Stimulated activated CD8-positive, alpha-beta memory T cell treated with anti-CD3 and anti-CD28 coated beads, Interleukin-12 subunit alpha, Interleukin-12 subunit beta, amount 100 ng/mL, for 24 hours (primary cell): ENCODE results near the gene PRR22.
A peak's percentile ranks its signal among the peaks of the same experiment; 100 is the strongest.

Experiments
- DNase-seq: peaks from one replicate; pipeline ENCODE4 v3.0.0-alpha.2; 2020; ENCODE audit errors: extremely low read depth

PRR22 gene

GRCh38 chr19:5784581-5785147 is at the start of gene PRR22:
TSS of gene PRR22 (minus strand) at chr19:5784746. CDS start at chr19:5784660, 86 bp downstream.
- DNase-seq, result no peak

- no peak for DNase-seq
Measured at GRCh38 chr19:5832527-5833216, 48.1 kb upstream of the PRR22 start.

GRCh38 chr19:5832061-5832460 is 47.5 kb upstream of the PRR22 start:
- no peak for DNase-seq

GRCh38 chr19:5831159-5831558 is 46.6 kb upstream of the PRR22 start:
- no peak for DNase-seq

- DNase-seq, result no peak
Measured at GRCh38 chr19:5829567-5830310, 45.2 kb upstream of the PRR22 start.

- no peak for DNase-seq
Measured at GRCh38 chr19:5828661-5829566, 44.4 kb upstream of the PRR22 start.

GRCh38 chr19:5827891-5828660 is 43.5 kb upstream of the PRR22 start:
- DNase-seq, result peak; percentile 84

GRCh38 chr19:5827342-5827890 is 42.9 kb upstream of the PRR22 start:
- DNase-seq, result no peak

GRCh38 chr19:5826531-5827341 is 42.2 kb upstream of the PRR22 start:
- DNase-seq, result no peak

GRCh38 chr19:5825178-5825577 is 40.6 kb upstream of the PRR22 start:
- DNase-seq, result no peak

GRCh38 chr19:5824751-5825150 is 40.2 kb upstream of the PRR22 start:
- no peak for DNase-seq

GRCh38 chr19:5823579-5824281 is 39.2 kb upstream of the PRR22 start:
- no peak for DNase-seq

- DNase-seq, result no peak
Measured at GRCh38 chr19:5822181-5822844, 37.8 kb upstream of the PRR22 start.

GRCh38 chr19:5821521-5822180 is 37.1 kb upstream of the PRR22 start:
- no peak for DNase-seq

GRCh38 chr19:5820785-5821184 is 36.2 kb upstream of the PRR22 start:
- DNase-seq, result no peak

- DNase-seq, result no peak
Measured at GRCh38 chr19:5818594-5818993, 34.0 kb upstream of the PRR22 start.

GRCh38 chr19:5817218-5817617 is 32.7 kb upstream of the PRR22 start:
- DNase-seq, result no peak

GRCh38 chr19:5814852-5815246 is 30.3 kb upstream of the PRR22 start:
- DNase-seq, result no peak
